Nephron (organoid): ENCODE data around the gene ADD3.
A peak's percentile ranks its signal among the peaks of the same experiment; 100 is the strongest.

Experiments
- H3K27ac Mint-ChIP-seq, 3 experiments: 2 replicates each; pipeline ENCODE4 v1.8.0; 2020; ENCODE audit warnings: mixed read lengths in 3 of 3, mild to moderate bottlenecking in 2 of 3, moderate library complexity in 1 of 3
- H3K27me3 Mint-ChIP-seq: 2 replicates; pipeline ENCODE4 v1.8.0; 2021; ENCODE audit warnings: low read depth, mild to moderate bottlenecking, moderate library complexity, mixed read lengths
- H3K36me3 Mint-ChIP-seq: 2 replicates; pipeline ENCODE4 v1.8.0; 2020; ENCODE audit warnings: low read depth, mixed read lengths
- H3K4me1 Mint-ChIP-seq: 2 replicates; pipeline ENCODE4 v1.8.0; 2020; ENCODE audit warnings: mixed read lengths
- H3K4me3 Mint-ChIP-seq, 3 experiments: 2 replicates each; pipeline ENCODE4 v1.8.0; 2020; ENCODE audit warnings: mild to moderate bottlenecking in 3 of 3, mixed read lengths in 3 of 3, moderate library complexity in 2 of 3
- H3K9me3 Mint-ChIP-seq: 2 replicates; pipeline ENCODE4 v1.8.0; 2020; ENCODE audit warnings: mixed read lengths
- CTCF ChIP-seq, 3 experiments: fragments of 200-600 bp; sonication (generic); IDR thresholded peaks; one replicate each; pipeline ENCODE4 v1.5.0; 2021; ENCODE audit warnings: antibody characterized with exemption in 3 of 3; ENCODE audit not compliant: unreplicated experiment in 3 of 3

ADD3 gene

GRCh38 chr10:110069502-110069982, 61.8 kb downstream of the ADD3 start:
- Mint-ChIP-seq H3K9me3 (no peaks in the 10 kb centered on the region), H3K27me3 (no peaks in the 10 kb centered on the region), H3K27ac (peak overlapping the region; percentile 39 to 70 (median 55)), H3K36me3 (peaks cover 4% of the 10 kb centered on the region), H3K4me3 (no peak overlapping the region), H3K4me1 (peaks cover 47% of the 10 kb centered on the region)
- TF ChIP-seq CTCF (IDR thresholded peaks at IDR 0.05; ENCODE audit: unreplicated experiment in 3 of 3), result no peak

- peaks cover 71% of the 10 kb centered on the region for H3K4me1 Mint-ChIP-seq
- H3K9me3 Mint-ChIP-seq, result no peaks in the 10 kb centered on the region
- H3K36me3 Mint-ChIP-seq, result no peaks in the 10 kb centered on the region
- no peak for TF ChIP-seq CTCF (IDR thresholded peaks at IDR 0.05; ENCODE audit: unreplicated experiment in 3 of 3)
- H3K27ac Mint-ChIP-seq, result peak overlapping the region; percentile 82 to 96 (median 95)
- H3K4me3 Mint-ChIP-seq, result peak overlapping the region in 1 of 3 experiments; percentile 34
- H3K27me3 Mint-ChIP-seq, result no peaks in the 10 kb centered on the region
Measured at GRCh38 chr10:110073896-110074295, 66.1 kb downstream of the ADD3 start.

- TF ChIP-seq CTCF (IDR thresholded peaks at IDR 0.05; ENCODE audit: unreplicated experiment in 3 of 3), result no peak
- Mint-ChIP-seq H3K36me3 (no peaks in the 10 kb centered on the region), H3K27me3 (no peaks in the 10 kb centered on the region), H3K4me3 (peak overlapping the region in 1 of 3 experiments; percentile 34), H3K4me1 (peaks cover 72% of the 10 kb centered on the region), H3K27ac (peak overlapping the region; percentile 82 to 96 (median 95)), H3K9me3 (no peaks in the 10 kb centered on the region)
Measured at GRCh38 chr10:110074298-110074697, 66.5 kb downstream of the ADD3 start.

- no peak for TF ChIP-seq CTCF (IDR thresholded peaks at IDR 0.05; ENCODE audit: unreplicated experiment in 3 of 3)
- H3K27ac Mint-ChIP-seq, result peak overlapping the region; percentile 82 to 96 (median 95)
- no peaks in the 10 kb centered on the region for H3K27me3 Mint-ChIP-seq
- no peaks in the 10 kb centered on the region for H3K36me3 Mint-ChIP-seq
- H3K9me3 Mint-ChIP-seq, result no peaks in the 10 kb centered on the region
- H3K4me1 Mint-ChIP-seq, result peaks cover 67% of the 10 kb centered on the region
- peak overlapping the region; percentile 25 to 65 (median 55) for H3K4me3 Mint-ChIP-seq
Measured at GRCh38 chr10:110074758-110075671, 67.2 kb downstream of the ADD3 start.

GRCh38 chr10:110075686-110076085, 67.9 kb downstream of the ADD3 start:
- Mint-ChIP-seq H3K9me3 (no peaks in the 10 kb centered on the region), H3K4me3 (peak overlapping the region; percentile 25 to 65 (median 55)), H3K27me3 (no peaks in the 10 kb centered on the region), H3K36me3 (no peaks in the 10 kb centered on the region), H3K4me1 (peaks cover 66% of the 10 kb centered on the region), H3K27ac (peak overlapping the region; percentile 82 to 96 (median 95))
- no peak for TF ChIP-seq CTCF (IDR thresholded peaks at IDR 0.05; ENCODE audit: unreplicated experiment in 3 of 3)
